ENCODE measurements around the gene BRMS1.
A peak's percentile ranks its signal among the peaks of the same experiment; 100 is the strongest.

BRMS1 gene

GRCh38 chr11:66315498-66315885 is 29.4 kb downstream of the BRMS1 start:
- TF ChIP-seq CTCF (IDR thresholded peaks at IDR 0.05; ENCODE audit: insufficient read depth, low read length, poor library complexity, severe bottlenecking): no peak
- Histone ChIP-seq H3K27me3 (replicated peaks; ENCODE audit: control insufficient read depth, insufficient read depth, low read length) (no peaks in the 10 kb centered on the region; the same call in 1 of the 2 replicates), H3K36me3 (ENCODE audit: control insufficient read depth, insufficient read depth, low read length) (no peaks in the 10 kb centered on the region), H3K4me3 (replicated peaks; ENCODE audit: low read depth, low read length) (no peak overlapping the region)
- DNase-seq (ENCODE audit: extremely low read depth, insufficient read length): no peak

GRCh38 chr11:66314561-66315497 is 30.1 kb downstream of the BRMS1 start:
- TF ChIP-seq CTCF (IDR thresholded peaks at IDR 0.05; ENCODE audit: insufficient read depth, low read length, poor library complexity, severe bottlenecking): no peak
- no peak for DNase-seq (ENCODE audit: extremely low read depth, insufficient read length)
- Histone ChIP-seq H3K4me3 (replicated peaks; ENCODE audit: low read depth, low read length) (no peak overlapping the region), H3K36me3 (ENCODE audit: control insufficient read depth, insufficient read depth, low read length) (no peaks in the 10 kb centered on the region), H3K27me3 (replicated peaks; ENCODE audit: control insufficient read depth, insufficient read depth, low read length) (no peaks in the 10 kb centered on the region; the same call in 1 of the 2 replicates)

- no peak for DNase-seq (ENCODE audit: extremely low read depth, insufficient read length)
- TF ChIP-seq CTCF (IDR thresholded peaks at IDR 0.05; ENCODE audit: insufficient read depth, low read length, poor library complexity, severe bottlenecking): no peak
- Histone ChIP-seq H3K4me3 (replicated peaks; ENCODE audit: low read depth, low read length) (no peak overlapping the region), H3K36me3 (ENCODE audit: control insufficient read depth, insufficient read depth, low read length) (no peaks in the 10 kb centered on the region), H3K27me3 (replicated peaks; ENCODE audit: control insufficient read depth, insufficient read depth, low read length) (no peaks in the 10 kb centered on the region; the same call in 1 of the 2 replicates)
These were observed 30.8 kb downstream of the BRMS1 start for GRCh38 chr11:66314186-66314501.

GRCh38 chr11:66313321-66314185 is 31.4 kb downstream of the BRMS1 start:
- Histone ChIP-seq H3K36me3 (ENCODE audit: control insufficient read depth, insufficient read depth, low read length) (no peaks in the 10 kb centered on the region), H3K4me3 (replicated peaks; ENCODE audit: low read depth, low read length) (no peak overlapping the region; the same call in 1 of the 2 replicates), H3K27me3 (replicated peaks; ENCODE audit: control insufficient read depth, insufficient read depth, low read length) (no peaks in the 10 kb centered on the region; the same call in 1 of the 2 replicates)
- TF ChIP-seq CTCF (IDR thresholded peaks at IDR 0.05; ENCODE audit: insufficient read depth, low read length, poor library complexity, severe bottlenecking): no peak
- no peak for DNase-seq (ENCODE audit: extremely low read depth, insufficient read length)

- DNase-seq (ENCODE audit: extremely low read depth, insufficient read length): peak; percentile 92
- no peaks in the 10 kb centered on the region for H3K36me3 ChIP-seq (ENCODE audit: control insufficient read depth, insufficient read depth, low read length)
- peak overlapping the region; percentile 67 for H3K4me3 ChIP-seq (replicated peaks; ENCODE audit: low read depth, low read length)
- TF ChIP-seq CTCF (IDR thresholded peaks at IDR 0.05; ENCODE audit: insufficient read depth, low read length, poor library complexity, severe bottlenecking): no peak
- no peaks in the 10 kb centered on the region; the same call in 1 of the 2 replicates for H3K27me3 ChIP-seq (replicated peaks; ENCODE audit: control insufficient read depth, insufficient read depth, low read length)
These were observed 32.2 kb downstream of the BRMS1 start for GRCh38 chr11:66312549-66313320.
